DMS79 (cell line): ENCODE measurements around the gene IFT80.

Source experiments
- DNase-seq: peaks from one replicate; lab custom pipeline; 2025; lab: John Stamatoyannopoulos, UW

Gene IFT80

GRCh38 chr3:160399125-160400029 is at the start of gene IFT80, which contains the start of gene SMC4:
TSS of gene IFT80 (minus strand) at chr3:160399225. CDS start at chr3:160384600, 14,625 bp downstream.
TSS of gene SMC4 (plus strand) at chr3:160399650. CDS start at chr3:160400827, 1,177 bp downstream.
- DNase-seq, result peak; percentile 91

GRCh38 chr3:160447544-160447943 is 48.5 kb upstream of the IFT80 start:
- DNase-seq, result no peak

- DNase-seq, result no peak
Observed at GRCh38 chr3:160446522-160447056, 47.6 kb upstream of the IFT80 start.

- DNase-seq, result no peak
Observed at GRCh38 chr3:160445854-160446253, 46.8 kb upstream of the IFT80 start.

- DNase-seq, result no peak
Observed at GRCh38 chr3:160444411-160444810, 45.4 kb upstream of the IFT80 start.

GRCh38 chr3:160440687-160441086 is 41.7 kb upstream of the IFT80 start:
- DNase-seq, result no peak

GRCh38 chr3:160437083-160437455 is 38.0 kb upstream of the IFT80 start:
- no peak for DNase-seq

GRCh38 chr3:160435747-160436146 is 36.7 kb upstream of the IFT80 start:
- DNase-seq, result no peak

GRCh38 chr3:160435095-160435494 is 36.1 kb upstream of the IFT80 start:
- no peak for DNase-seq

GRCh38 chr3:160434071-160434470 is 35.0 kb upstream of the IFT80 start:
- no peak for DNase-seq

- DNase-seq, result no peak
Observed at GRCh38 chr3:160427832-160428424, 28.9 kb upstream of the IFT80 start.

- DNase-seq, result no peak
Observed at GRCh38 chr3:160417311-160417710, 18.3 kb upstream of the IFT80 start.

- peak; percentile 29 for DNase-seq
Observed at GRCh38 chr3:160413613-160414248, 14.7 kb upstream of the IFT80 start.

- no peak for DNase-seq
Observed at GRCh38 chr3:160412477-160412876, 13.5 kb upstream of the IFT80 start.

- DNase-seq, result no peak
Observed at GRCh38 chr3:160409812-160410610, 11.0 kb upstream of the IFT80 start.

- DNase-seq, result no peak
Observed at GRCh38 chr3:160403796-160404470, 4.9 kb upstream of the IFT80 start.

- peak; percentile 19 for DNase-seq
Observed at GRCh38 chr3:160403028-160403545, 4.1 kb upstream of the IFT80 start.

GRCh38 chr3:160402221-160403027 is 3.4 kb upstream of the IFT80 start:
- DNase-seq, result no peak

- DNase-seq, result peak; percentile 22
Observed at GRCh38 chr3:160401291-160402095, 2.5 kb upstream of the IFT80 start.
